Neural cell (in vitro differentiated cells): ENCODE data around the gene POT1. TPM values are rescaled to one million over a fixed set of nuclear protein-coding genes. Genes with fewer than 3 reads are reported as not detected.

ENCODE experiments used
- H2AFZ ChIP-seq: fragments of 200-600, 300-800 bp; sonication (generic), shearing (Covaris generic); 2 replicates; pipeline ENCODE4 v1.6.0; 2014; ENCODE audit warnings: low read depth, mild to moderate bottlenecking, antibody characterized with exemption, low read length, moderate library complexity
- H3F3A ChIP-seq: fragments of 200-600 bp; shearing (Covaris generic); 2 replicates; pipeline ENCODE4 v1.6.1; 2016; ENCODE audit warnings: mild to moderate bottlenecking, moderate library complexity, mixed read lengths, antibody characterized with exemption, low read length; ENCODE audit not compliant: insufficient read depth, poor library complexity, severe bottlenecking
- H3K27ac ChIP-seq: fragments of 200-600, 300-800 bp; sonication (generic), shearing (Covaris generic); 2 replicates; pipeline ENCODE4 v1.5.1; 2014; ENCODE audit warnings: mild to moderate bottlenecking, low read length, moderate library complexity
- H3K27me3 ChIP-seq: fragments of 300-800, 200-600 bp; sonication (generic), shearing (Covaris generic); 2 replicates; pipeline ENCODE4 v1.6.0; 2014; ENCODE audit warnings: mild to moderate bottlenecking, low read depth, low read length, moderate library complexity; ENCODE audit not compliant: insufficient read depth
- H3K36me3 ChIP-seq: fragments of 300-800, 200-600 bp; sonication (generic), shearing (Covaris generic); 2 replicates; pipeline ENCODE4 v1.5.1; 2014; ENCODE audit warnings: mild to moderate bottlenecking, antibody characterized with exemption, low read length, moderate library complexity; ENCODE audit not compliant: insufficient read depth
- H3K4me2 ChIP-seq: fragments of 300-800, 200-600 bp; sonication (generic), shearing (Covaris generic); 2 replicates; pipeline ENCODE4 v1.6.0; 2014; ENCODE audit warnings: mild to moderate bottlenecking, low read length
- H3K4me3 ChIP-seq: fragments of 300-800, 200-600 bp; sonication (generic), shearing (Covaris generic); 2 replicates; pipeline ENCODE4 v1.5.1; 2014; ENCODE audit warnings: mild to moderate bottlenecking, low read length, moderate library complexity
- H3K79me2 ChIP-seq: fragments of 200-600 bp; shearing (Covaris generic); replicated peaks from 2 replicates; pipeline ENCODE4 v1.6.0; 2014; ENCODE audit warnings: mild to moderate bottlenecking, low read length, moderate library complexity; ENCODE audit not compliant: insufficient read depth
- H3K9ac ChIP-seq: fragments of 300-800, 200-600 bp; sonication (generic), shearing (Covaris generic); 2 replicates; pipeline ENCODE4 v1.6.1; 2016; ENCODE audit warnings: mild to moderate bottlenecking, low read length, mixed read lengths
- H3K9me2 ChIP-seq: fragments of 200-600 bp; shearing (Covaris generic); 2 replicates; pipeline ENCODE4 v1.6.1; 2016; ENCODE audit warnings: mild to moderate bottlenecking, low read length, mixed read lengths; ENCODE audit not compliant: insufficient read depth
- H3K9me3 ChIP-seq: fragments of 200-600, 300-800 bp; sonication (generic), shearing (Covaris generic); 2 replicates; pipeline ENCODE4 v1.6.1; 2016; ENCODE audit warnings: mild to moderate bottlenecking, mixed run types, low read length, moderate library complexity, mixed read lengths
- H4K20me1 ChIP-seq: fragments of 200-600 bp; shearing (Covaris generic); 2 replicates; pipeline ENCODE4 v1.6.1; 2016; ENCODE audit warnings: mild to moderate bottlenecking, mixed run types; ENCODE audit not compliant: insufficient read depth
- EP300 ChIP-seq: fragments of 450-650 bp; conservative IDR thresholded peaks from 2 replicates; pipeline ENCODE4 v1.6.1; 2014; ENCODE audit warnings: antibody characterized with exemption, mild to moderate bottlenecking, moderate library complexity; ENCODE audit not compliant: poor library complexity, severe bottlenecking
- EZH2 ChIP-seq: fragments of 200-600, 300-800 bp; shearing (Covaris generic), sonication (generic); IDR thresholded peaks from 2 replicates; pipeline ENCODE4 v1.6.1; 2014; ENCODE audit warnings: antibody characterized with exemption, low read length, borderline replicate concordance, mild to moderate bottlenecking; ENCODE audit not compliant: insufficient read depth, poor library complexity, severe bottlenecking
- MXI1 ChIP-seq: fragments of 450-650 bp; conservative IDR thresholded peaks from 2 replicates; pipeline ENCODE4 v1.6.1; 2014; ENCODE audit warnings: antibody characterized with exemption, mild to moderate bottlenecking; ENCODE audit not compliant: poor library complexity, severe bottlenecking
- POLR2AphosphoS5 ChIP-seq: IDR thresholded peaks from 2 replicates; pipeline ENCODE4 v1.6.1; 2012
- RAD21 ChIP-seq: fragments of 450-650 bp; conservative IDR thresholded peaks from 2 replicates; pipeline ENCODE4 v1.6.1; 2014; ENCODE audit warnings: antibody characterized with exemption, mild to moderate bottlenecking, moderate library complexity
- SMC3 ChIP-seq: fragments of 450-650 bp; conservative IDR thresholded peaks from 2 replicates; pipeline ENCODE4 v1.6.1; 2014; ENCODE audit warnings: antibody characterized with exemption, mild to moderate bottlenecking, moderate library complexity; ENCODE audit not compliant: poor library complexity
- TAF1 ChIP-seq: IDR thresholded peaks from 2 replicates; pipeline ENCODE4 v1.6.1; 2012; ENCODE audit warnings: low read depth
- polyA plus RNA-seq: library from polyadenylated mRNA; depleted of rRNA; stranded (reverse); fragments of >200 nt; gene quantifications from 2 replicates; pipeline ENCODE4 v1.2.3, GENCODE V29; 2014
- TF ChIP-seq, protein P1 (sequence below): IDR thresholded peaks from 2 replicates; pipeline ENCODE4 v1.6.1; 2012; ENCODE audit warnings: borderline replicate concordance
- TF ChIP-seq, protein P2 (sequence below): fragments of 450-650 bp; IDR thresholded peaks from 2 replicates; pipeline ENCODE4 v1.5.1; 2014; ENCODE audit warnings: antibody characterized with exemption, mild to moderate bottlenecking, moderate library complexity; ENCODE audit not compliant: poor library complexity, severe bottlenecking

POT1 gene
- polyA plus RNA-seq, 1 donor from 2014 or later = 19.3 TPM

DNA sequence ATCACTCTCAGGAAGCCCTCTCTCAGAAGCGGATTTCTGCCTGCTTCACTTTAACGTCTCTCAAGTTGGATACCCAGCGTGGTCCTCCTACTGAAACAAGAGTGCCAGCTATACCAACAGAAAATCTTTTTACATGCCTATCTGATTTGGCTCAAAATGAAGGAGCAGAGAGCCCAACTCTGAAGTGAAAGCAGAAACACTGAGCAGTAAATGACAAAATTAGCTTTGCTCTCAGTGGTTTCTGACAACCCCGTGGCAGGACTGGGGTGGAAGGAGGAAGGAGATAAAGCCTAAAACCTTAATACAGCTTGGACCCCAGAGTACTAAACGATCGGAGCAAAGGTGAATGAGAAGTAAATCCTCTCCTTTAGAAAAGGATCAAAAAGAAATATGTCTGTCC lies 139.0 kb downstream of the POT1 start:
- no peaks in the 10 kb centered on the region for H3K79me2 ChIP-seq
- no peak overlapping the region for H3K27ac ChIP-seq
- no peak overlapping the region for H3K9ac ChIP-seq
- H3K9me2 ChIP-seq = no peaks in the 10 kb centered on the region
- no peak overlapping the region for H3K4me2 ChIP-seq
- no peaks in the 10 kb centered on the region for H3F3A ChIP-seq
- TF ChIP-seq EZH2 = no peak
- TF ChIP-seq TAF1 = no peak
- no peak for TF ChIP-seq RAD21
- TF ChIP-seq, protein P1, sequence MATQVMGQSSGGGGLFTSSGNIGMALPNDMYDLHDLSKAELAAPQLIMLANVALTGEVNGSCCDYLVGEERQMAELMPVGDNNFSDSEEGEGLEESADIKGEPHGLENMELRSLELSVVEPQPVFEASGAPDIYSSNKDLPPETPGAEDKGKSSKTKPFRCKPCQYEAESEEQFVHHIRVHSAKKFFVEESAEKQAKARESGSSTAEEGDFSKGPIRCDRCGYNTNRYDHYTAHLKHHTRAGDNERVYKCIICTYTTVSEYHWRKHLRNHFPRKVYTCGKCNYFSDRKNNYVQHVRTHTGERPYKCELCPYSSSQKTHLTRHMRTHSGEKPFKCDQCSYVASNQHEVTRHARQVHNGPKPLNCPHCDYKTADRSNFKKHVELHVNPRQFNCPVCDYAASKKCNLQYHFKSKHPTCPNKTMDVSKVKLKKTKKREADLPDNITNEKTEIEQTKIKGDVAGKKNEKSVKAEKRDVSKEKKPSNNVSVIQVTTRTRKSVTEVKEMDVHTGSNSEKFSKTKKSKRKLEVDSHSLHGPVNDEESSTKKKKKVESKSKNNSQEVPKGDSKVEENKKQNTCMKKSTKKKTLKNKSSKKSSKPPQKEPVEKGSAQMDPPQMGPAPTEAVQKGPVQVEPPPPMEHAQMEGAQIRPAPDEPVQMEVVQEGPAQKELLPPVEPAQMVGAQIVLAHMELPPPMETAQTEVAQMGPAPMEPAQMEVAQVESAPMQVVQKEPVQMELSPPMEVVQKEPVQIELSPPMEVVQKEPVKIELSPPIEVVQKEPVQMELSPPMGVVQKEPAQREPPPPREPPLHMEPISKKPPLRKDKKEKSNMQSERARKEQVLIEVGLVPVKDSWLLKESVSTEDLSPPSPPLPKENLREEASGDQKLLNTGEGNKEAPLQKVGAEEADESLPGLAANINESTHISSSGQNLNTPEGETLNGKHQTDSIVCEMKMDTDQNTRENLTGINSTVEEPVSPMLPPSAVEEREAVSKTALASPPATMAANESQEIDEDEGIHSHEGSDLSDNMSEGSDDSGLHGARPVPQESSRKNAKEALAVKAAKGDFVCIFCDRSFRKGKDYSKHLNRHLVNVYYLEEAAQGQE = no peak
- TF ChIP-seq POLR2AphosphoS5 = no peak
- TF ChIP-seq SMC3 = no peak
- no peak for TF ChIP-seq EP300
- TF ChIP-seq, protein P2, sequence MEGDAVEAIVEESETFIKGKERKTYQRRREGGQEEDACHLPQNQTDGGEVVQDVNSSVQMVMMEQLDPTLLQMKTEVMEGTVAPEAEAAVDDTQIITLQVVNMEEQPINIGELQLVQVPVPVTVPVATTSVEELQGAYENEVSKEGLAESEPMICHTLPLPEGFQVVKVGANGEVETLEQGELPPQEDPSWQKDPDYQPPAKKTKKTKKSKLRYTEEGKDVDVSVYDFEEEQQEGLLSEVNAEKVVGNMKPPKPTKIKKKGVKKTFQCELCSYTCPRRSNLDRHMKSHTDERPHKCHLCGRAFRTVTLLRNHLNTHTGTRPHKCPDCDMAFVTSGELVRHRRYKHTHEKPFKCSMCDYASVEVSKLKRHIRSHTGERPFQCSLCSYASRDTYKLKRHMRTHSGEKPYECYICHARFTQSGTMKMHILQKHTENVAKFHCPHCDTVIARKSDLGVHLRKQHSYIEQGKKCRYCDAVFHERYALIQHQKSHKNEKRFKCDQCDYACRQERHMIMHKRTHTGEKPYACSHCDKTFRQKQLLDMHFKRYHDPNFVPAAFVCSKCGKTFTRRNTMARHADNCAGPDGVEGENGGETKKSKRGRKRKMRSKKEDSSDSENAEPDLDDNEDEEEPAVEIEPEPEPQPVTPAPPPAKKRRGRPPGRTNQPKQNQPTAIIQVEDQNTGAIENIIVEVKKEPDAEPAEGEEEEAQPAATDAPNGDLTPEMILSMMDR = no peak
- no peak for TF ChIP-seq MXI1
- no peak overlapping the region for H3K4me3 ChIP-seq
- H3K9me3 ChIP-seq = no peaks in the 10 kb centered on the region
- no peaks in the 10 kb centered on the region for H3K27me3 ChIP-seq
- no peak overlapping the region for H2AFZ ChIP-seq
- no peaks in the 10 kb centered on the region for H3K36me3 ChIP-seq
- no peaks in the 10 kb centered on the region for H4K20me1 ChIP-seq

DNA sequence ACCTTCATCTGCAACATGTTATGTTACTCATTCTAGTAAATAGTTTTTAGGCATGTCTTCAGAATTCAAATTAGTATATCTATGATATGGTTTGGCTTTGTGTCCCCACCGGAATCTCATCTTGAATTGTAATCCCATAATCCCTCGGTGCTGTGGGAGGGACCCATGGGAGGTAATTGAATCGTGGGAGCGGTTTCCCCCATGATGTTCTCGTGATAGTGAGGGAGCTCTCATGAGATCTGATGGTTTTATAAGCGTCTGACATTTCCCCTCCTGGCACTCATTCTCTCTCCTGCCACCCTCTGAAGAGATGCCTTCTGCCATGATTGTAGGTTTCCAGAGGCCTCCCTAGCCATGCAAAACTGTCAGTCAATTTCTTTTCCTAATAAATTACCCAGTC lies 143.6 kb downstream of the POT1 start:
- no peak for TF ChIP-seq TAF1
- TF ChIP-seq, protein P2 = no peak
- no peak for TF ChIP-seq MXI1
- TF ChIP-seq RAD21 = no peak
- TF ChIP-seq EP300 = no peak
- no peak for TF ChIP-seq EZH2
- TF ChIP-seq, protein P1 = no peak
- no peak for TF ChIP-seq SMC3
- no peak for TF ChIP-seq POLR2AphosphoS5
- Histone ChIP-seq H3K9me3 (no peaks in the 10 kb centered on the region), H3F3A (no peaks in the 10 kb centered on the region), H2AFZ (no peak overlapping the region), H3K9ac (no peak overlapping the region), H3K4me2 (no peak overlapping the region), H3K27ac (no peak overlapping the region), H4K20me1 (no peaks in the 10 kb centered on the region), H3K79me2 (no peaks in the 10 kb centered on the region), H3K4me3 (no peak overlapping the region), H3K9me2 (no peaks in the 10 kb centered on the region), H3K27me3 (no peaks in the 10 kb centered on the region), H3K36me3 (no peaks in the 10 kb centered on the region)
